ENCODE results near the gene POLR2F.
"Not testable (repeated sequence)": the region's sequence is repeated elsewhere in the genome, so short reads cannot be mapped to it uniquely, and the experiment has no call there.

The POLR2F gene

GRCh38 chr22:37955825-37956397, 2.4 kb downstream of the POLR2F start:
- not testable (repeated sequence) for DNase-seq

- no peak for DNase-seq
These were observed 3.7 kb downstream of the POLR2F start for GRCh38 chr22:37957232-37957631.

- DNase-seq: no peak
These were observed 5.8 kb downstream of the POLR2F start for GRCh38 chr22:37959231-37959825.

GRCh38 chr22:37961062-37961461, 7.6 kb downstream of the POLR2F start:
- DNase-seq: no peak

GRCh38 chr22:37965940-37966664, 12.6 kb downstream of the POLR2F start:
- DNase-seq: no peak

GRCh38 chr22:37967147-37967546, 13.6 kb downstream of the POLR2F start:
- no peak for DNase-seq

GRCh38 chr22:37967637-37968451, 14.3 kb downstream of the POLR2F start:
- no peak for DNase-seq

- no peak for DNase-seq
These were observed 15.2 kb downstream of the POLR2F start for GRCh38 chr22:37968452-37969251.

- DNase-seq: no peak
These were observed 17.4 kb downstream of the POLR2F start for GRCh38 chr22:37970864-37971263.

GRCh38 chr22:37971475-37972434, 18.3 kb downstream of the POLR2F start:
- no peak for DNase-seq

- peak; percentile 3 for DNase-seq
These were observed 19.0 kb downstream of the POLR2F start for GRCh38 chr22:37972527-37972926.

- no peak for DNase-seq
These were observed 20.0 kb downstream of the POLR2F start for GRCh38 chr22:37973271-37974170.

- DNase-seq: no peak
These were observed 21.7 kb downstream of the POLR2F start for GRCh38 chr22:37975153-37975552.

- not testable (repeated sequence) for DNase-seq
These were observed 22.5 kb downstream of the POLR2F start for GRCh38 chr22:37976022-37976421.

GRCh38 chr22:37976547-37976946, 23.0 kb downstream of the POLR2F start:
- no peak for DNase-seq

GRCh38 chr22:37979782-37980181, 26.3 kb downstream of the POLR2F start:
- DNase-seq: no peak

GRCh38 chr22:37981282-37982011, 27.9 kb downstream of the POLR2F start:
- no peak for DNase-seq

GRCh38 chr22:37982151-37982785, 28.8 kb downstream of the POLR2F start:
- no peak for DNase-seq

Data from NCI-H1105 treated with DMSO at 0.1 percent for 48 hours (cell line).